Measurements from ENCODE around the gene LMO7.

The LMO7 gene

GRCh38 chr13:75843991-75844390, 207.9 kb downstream of the LMO7 start:
- no peak for DNase-seq (ENCODE audit: low spot score)

DNA sequence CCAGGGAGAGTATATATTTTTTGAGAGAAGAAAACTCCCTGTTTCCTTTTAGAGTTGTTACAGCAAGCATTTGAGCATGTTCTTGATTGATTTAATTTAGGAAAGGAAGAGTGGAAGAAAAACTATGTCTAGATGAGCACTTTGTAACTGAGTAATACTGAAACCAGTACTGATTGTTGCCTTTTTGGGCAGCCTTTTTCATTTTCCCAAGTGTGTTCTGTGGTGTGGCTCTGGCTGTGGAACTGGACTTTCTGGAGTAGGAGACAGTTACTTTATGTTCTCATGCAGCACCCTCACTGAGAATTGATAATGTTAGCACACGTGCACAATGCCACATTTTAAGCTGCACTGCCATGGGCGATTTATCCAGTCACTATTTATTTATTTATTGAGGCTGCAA, 211.5 kb downstream of the LMO7 start:
- DNase-seq (ENCODE audit: low spot score) = no peak

DNA sequence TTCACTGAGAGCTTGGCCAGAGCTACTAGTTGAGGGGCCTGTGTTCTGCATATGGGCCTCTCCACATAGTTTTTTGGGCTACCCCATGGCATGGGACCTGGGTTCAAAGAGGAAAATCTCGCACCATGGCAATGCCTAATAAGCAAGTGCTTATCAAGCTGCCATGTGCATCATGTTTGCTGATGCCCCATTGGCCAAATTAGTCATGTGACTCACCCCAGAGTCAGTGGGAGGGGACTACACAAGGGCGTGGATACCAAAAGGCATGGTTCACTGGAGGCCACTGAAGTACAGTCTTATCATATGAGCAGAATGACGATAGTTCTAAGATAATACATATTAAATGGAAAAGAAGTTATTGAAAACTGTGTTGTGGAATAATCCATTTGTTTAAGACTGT, 214.8 kb downstream of the LMO7 start:
- DNase-seq (ENCODE audit: low spot score) = no peak

DNA sequence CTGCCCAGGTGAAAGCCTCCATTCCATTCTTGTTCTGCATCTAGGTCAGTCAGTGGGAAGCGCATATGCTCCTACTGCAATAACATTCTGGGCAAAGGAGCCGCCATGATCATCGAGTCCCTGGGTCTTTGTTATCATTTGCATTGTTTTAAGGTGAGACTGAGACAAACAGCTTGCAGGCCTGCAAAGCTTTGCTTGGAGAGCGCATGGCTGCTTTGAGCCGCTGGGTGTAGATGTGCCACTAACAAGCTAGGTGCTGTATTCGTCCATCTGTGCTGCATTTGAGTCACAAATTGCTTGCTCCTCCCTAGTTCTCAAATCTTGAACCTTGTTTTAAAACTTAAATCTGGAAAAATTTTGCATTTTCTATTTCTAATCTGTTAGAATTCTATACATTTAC, 219.1 kb downstream of the LMO7 start:
- DNase-seq (ENCODE audit: low spot score) = no peak

DNA sequence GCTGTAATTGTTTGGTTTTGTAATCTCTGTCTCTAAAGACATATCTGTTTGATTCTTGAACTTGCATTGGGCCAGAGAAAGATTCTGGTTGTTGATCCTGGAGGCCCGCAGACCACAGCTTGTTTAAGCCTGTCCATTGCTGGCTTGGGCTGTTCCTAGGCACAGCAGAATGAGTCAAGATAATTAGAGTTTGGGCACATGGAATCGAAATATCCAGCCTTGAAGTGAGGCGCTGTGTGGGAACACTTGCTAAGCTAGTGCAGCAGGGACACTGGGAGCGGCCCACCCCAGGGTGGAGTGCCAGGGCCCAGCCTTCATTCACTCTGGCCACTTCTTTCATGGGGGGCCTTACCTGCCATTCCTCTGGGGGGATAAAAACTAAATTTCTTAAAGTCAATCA, 219.7 kb downstream of the LMO7 start:
- DNase-seq (ENCODE audit: low spot score) = no peak

- DNase-seq (ENCODE audit: low spot score) = no peak
Observed at GRCh38 chr13:75857291-75857690, 221.2 kb downstream of the LMO7 start.

DNA sequence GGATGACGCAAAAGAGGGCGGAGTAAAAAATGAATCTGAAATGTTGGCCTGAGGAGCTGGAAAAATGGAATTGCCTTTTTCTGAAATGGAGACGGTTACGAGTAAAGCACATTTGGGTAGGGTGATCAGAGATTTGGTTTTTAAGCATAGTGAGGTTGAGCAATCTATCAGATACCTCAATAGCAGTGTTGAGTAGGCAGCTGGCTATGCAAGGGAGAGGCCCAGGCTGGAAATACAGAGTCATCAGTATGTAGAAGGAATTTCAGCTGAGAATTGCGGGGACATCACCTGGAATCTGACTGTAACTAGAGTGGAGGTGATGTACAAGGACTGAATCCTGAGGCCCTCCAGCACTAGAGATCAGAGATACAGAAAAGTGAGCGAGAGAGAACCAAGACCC, 224.8 kb downstream of the LMO7 start:
- DNase-seq (ENCODE audit: low spot score) = no peak

- no peak for DNase-seq (ENCODE audit: low spot score)
Observed at GRCh38 chr13:75861786-75862185, 225.7 kb downstream of the LMO7 start.

GRCh38 chr13:75864718-75865117, 228.6 kb downstream of the LMO7 start:
- DNase-seq (ENCODE audit: low spot score) = no peak

DNA sequence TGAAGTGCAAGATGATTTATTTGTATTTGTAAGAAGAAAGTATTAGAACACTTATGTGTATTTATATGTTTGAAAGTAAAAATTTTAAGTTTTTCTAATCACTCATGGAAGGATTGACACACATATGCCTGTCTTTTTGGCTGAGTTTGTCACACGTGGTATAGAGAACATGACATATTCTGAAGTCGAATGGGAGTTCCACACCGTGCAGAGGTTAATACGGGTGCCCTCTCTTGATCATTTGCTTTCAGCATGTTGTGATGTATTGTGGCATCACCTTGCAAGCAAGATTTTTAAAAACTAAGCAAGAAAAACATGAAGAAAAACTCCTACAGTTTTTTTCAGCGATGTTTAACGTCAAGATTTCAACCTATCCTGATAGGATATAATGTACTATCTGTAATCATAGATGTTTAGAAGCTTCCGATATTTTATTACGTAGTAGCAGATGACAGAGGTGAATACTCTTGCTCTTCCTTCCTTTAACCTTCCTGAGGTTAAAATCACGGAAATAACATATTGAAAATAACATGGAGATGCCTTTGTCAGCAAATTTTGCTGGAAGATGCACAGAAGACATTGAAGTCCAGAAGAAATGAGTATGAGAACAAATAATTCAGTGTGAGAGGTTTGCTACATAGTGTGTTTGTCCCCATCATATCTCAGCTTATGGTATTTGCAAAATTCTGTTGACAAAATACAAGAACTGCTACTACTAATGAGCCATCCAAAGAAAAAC, 231.4 kb downstream of the LMO7 start:
- no peak for DNase-seq (ENCODE audit: low spot score)

DNA sequence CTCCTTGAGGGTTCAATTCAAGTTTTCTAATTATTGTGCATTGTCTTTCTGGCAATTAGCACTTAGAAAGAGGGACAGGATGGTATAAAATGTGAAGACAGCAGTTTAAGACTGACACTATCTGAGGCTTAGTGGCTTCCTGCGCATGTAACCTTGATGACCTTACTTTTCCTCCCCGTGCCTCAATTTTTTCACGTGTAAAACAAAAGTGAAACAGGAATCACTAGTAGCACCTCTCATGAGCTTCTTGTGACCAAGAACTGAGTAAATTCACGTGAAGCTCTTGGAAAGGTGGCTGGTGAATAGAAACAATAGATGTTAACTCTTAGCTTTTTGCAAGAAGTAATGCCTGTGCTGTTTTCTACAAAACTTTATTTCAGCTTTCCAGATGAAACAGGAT, 233.9 kb downstream of the LMO7 start:
- DNase-seq (ENCODE audit: low spot score) = no peak

DNA sequence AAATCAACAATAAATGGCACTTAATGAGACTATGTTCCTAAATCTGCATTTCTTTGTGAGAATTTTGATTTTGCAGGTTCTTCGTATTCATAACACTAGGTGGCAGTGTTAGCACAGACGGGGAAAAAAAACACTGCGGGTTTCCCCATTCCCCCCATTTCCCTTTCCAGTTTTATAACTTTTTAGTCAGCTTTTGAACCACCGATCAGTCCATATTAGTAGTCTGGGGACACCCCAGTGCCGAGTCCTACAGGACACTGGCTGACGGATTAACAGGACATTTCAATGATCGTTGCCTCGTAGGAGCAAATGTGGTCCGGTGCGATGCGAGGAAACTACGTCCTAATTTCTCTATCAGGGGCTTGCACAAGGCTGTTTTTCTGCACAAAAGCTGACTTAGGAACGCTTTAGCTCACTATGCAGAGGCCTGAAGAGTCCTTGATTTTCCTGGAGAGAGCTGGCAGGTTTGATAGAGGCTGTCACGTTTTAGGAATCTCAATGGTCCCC, 234.3 kb downstream of the LMO7 start:
- peak; percentile 49 for DNase-seq (ENCODE audit: low spot score)

DNA sequence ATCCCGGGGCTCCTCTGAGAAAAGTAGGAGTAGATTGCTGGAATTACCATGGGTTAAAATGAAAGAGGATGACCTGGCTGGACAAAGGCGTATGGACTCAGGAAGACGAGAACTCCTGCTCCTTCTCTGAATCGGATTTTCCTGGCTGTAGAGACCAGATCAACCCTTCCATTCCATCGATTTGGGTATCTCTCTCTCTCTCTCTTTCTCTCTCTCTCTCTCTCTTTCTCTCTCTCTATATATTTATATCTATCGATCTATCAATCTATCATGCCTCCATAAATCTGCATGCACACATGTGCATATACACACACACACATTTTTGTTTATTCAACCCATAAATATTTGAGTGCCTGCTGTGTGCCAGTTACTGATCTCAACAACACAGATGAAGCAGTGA, 234.9 kb downstream of the LMO7 start:
- DNase-seq (ENCODE audit: low spot score) = no peak

DNA sequence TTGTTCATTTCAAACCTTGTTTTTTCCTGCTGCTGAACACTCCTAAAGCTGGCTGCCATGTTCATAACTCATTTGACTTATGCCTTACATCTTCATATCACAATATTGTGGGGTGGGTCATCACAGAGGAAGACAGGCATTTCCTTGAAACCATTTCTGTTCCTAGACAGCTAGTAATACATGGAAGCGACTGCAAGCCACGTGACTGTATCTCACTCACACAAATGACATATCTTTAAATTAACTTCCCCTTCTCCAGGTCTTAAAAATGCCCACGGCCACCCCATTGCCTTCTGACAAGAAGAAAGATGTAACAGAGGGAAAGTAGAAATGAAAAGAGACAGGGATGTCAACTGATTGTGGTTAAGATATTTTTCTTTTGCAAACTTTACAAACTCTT, 236.8 kb downstream of the LMO7 start:
- DNase-seq (ENCODE audit: low spot score) = no peak

- no peak for DNase-seq (ENCODE audit: low spot score)
Observed at GRCh38 chr13:75873494-75873893, 237.4 kb downstream of the LMO7 start.

DNA sequence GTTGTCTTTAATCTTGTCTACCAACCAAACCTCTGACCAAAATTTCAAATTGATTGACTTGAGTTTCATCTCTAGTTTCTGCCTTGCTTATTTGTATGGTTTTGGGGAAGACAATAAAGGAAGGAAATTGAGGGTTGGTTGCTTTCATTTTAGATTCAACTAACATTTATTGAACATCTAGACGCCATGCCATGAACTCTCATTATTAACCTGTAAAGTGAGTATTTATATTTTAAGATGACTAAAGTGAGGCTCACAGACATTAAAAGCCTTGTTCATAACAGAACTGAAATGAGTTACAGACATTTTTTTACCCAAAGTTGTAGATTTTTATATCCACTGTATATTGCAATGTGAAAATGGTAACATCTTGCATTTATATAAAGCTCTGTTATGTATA, 239.3 kb downstream of the LMO7 start:
- no peak for DNase-seq (ENCODE audit: low spot score)

DNA sequence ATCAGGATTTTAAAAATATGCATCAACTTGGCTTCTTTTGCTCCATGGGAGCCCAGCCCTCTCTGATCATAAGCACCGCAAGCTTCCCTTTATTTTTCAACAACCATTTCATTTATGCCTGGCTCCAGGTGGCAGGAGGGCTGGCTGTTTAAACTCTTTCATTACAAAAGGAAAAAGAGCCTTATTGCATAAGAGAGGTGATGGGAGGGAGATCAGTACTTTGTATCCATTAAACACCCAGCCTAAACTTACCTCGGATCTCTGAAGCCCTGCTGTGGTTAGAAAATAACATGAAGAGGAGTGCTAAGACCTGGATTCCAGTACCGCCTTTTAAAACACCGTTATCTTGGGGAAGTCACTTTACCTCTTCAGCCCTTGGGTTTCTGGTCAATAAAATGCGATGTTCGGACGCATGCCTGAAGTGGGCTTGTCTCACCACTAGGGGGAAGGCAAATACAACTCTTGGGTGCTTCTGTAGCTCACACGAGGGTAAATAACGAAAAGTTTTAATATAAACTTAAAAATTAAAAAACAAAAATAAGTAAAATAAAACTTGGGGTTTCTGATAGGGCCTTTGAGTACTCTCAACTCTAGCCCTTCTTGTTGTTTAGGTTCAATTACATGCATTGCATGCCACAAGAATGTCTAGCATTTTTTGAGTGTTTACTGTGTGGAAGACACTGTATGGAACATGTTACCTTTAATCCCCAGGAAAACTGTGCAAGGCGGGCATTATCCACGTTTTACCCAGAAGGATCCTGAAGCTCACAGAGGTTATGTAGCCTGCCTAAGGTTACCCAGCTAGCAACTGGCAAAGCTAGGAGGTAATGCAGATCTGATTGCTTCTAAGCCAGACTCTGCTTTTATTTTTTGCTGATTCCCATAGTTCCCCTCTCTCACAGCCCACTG, 240.3 kb downstream of the LMO7 start:
- DNase-seq (ENCODE audit: low spot score) = peak; percentile 74

GRCh38 chr13:75877071-75877470, 240.9 kb downstream of the LMO7 start:
- DNase-seq (ENCODE audit: low spot score) = no peak

DNA sequence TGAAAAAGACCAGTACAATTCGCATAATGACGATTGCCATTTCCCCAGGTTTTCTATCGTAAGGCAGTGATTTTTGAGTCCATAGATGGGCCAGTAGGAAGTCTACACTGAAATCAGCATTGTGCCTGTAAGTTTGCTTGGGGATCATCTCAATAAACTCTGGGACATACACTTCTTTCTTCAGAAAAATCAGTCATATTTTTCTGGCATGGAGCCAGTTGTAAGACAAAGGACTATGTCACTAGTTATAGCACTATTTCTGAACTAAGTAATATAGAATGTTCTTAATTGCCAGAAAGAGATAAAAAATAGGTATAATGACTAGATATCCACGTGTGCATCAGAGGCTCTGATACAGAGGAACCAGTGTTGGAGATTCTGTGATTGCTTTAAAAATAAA, 243.5 kb downstream of the LMO7 start:
- DNase-seq (ENCODE audit: low spot score) = no peak

- no peak for DNase-seq (ENCODE audit: low spot score)
Observed at GRCh38 chr13:75881109-75881775, 245.1 kb downstream of the LMO7 start.

DNA sequence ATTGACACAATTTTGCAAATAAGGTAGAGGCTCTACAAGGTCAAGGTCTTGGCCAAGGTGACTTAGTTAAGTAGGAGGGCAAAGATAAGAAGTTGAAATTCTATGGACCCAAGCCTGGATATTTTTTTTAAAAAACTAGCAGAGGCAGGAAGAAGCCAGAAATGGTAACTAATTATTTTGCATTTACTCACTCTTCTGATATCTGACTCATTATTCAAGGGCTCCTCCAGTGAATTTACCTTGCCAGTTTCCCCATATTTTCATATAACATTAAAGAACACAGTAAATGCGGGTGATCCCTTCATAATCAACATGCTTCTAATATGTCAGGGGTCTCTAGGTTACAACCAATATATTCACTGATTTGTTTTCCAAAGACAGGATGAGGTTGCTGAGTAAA, 246.1 kb downstream of the LMO7 start:
- DNase-seq (ENCODE audit: low spot score) = no peak

DNA sequence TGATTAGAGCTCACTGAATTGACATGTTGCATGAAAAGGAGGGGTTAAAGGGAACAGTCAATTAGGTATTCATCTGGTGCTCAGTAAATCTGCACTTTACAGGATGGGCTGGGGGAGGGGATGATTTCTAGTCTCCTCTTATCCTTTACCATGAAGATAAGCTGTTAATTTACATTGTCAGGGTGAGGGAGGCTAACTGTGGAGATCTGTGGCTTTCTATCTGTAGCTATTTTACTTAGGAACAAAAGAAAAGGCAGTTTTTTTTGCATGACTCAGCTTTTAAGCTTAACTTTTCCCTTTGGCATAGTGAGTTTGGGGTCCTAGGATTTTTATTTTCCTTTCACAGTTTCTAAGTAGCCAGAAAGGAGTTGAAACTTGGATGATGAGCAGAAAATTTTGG, 253.3 kb downstream of the LMO7 start:
- DNase-seq (ENCODE audit: low spot score) = no peak

DNA sequence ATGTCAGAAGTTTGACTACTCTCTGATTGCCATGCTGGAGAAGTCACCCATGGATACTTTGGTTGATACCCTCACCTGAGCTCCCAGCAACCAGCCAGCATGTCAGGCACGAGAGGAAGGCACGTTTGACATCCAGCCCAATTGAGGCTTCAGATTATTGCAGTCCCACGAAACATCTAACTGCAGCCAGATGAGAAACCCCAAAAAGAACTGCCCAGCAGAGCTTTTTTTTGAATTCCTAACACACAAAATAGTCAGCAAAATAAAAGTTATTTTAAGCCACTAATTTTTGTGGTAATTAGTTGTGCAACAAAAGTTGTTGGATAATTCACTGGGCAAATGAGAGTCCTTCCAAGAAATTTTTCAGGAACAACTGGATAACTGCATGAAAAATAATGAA, 259.0 kb downstream of the LMO7 start:
- DNase-seq (ENCODE audit: low spot score) = no peak

Data from LoVo (cell line).